ENCODE results near the gene SIPA1.
"Not testable (repeated sequence)": the region's sequence is repeated elsewhere in the genome, so short reads cannot be mapped to it uniquely, and the experiment has no call there.

Gene SIPA1

GRCh38 chr11:65661599-65662246 is 23.8 kb downstream of the SIPA1 start:
- DNase-seq (ENCODE audit: low read depth in 2 of 2) = no peak

- no peak for DNase-seq (ENCODE audit: low read depth in 2 of 2)
Measured at GRCh38 chr11:65662247-65662798, 24.4 kb downstream of the SIPA1 start.

- DNase-seq (ENCODE audit: low read depth in 2 of 2) = peak; percentile 90 to 91
Measured at GRCh38 chr11:65662799-65663638, 25.1 kb downstream of the SIPA1 start, which contains the start of gene RELA. RELA (minus strand) TSS chr11:65662916; CDS start chr11:65662832, 84 bp downstream.

GRCh38 chr11:65663639-65664200 is 25.8 kb downstream of the SIPA1 start:
- peak in 1 of 2 donors; percentile 36 for DNase-seq (ENCODE audit: low read depth in 2 of 2)

GRCh38 chr11:65672180-65672860 is 34.4 kb downstream of the SIPA1 start:
- DNase-seq (ENCODE audit: low read depth in 2 of 2) = no peak

GRCh38 chr11:65672982-65673381 is 35.1 kb downstream of the SIPA1 start:
- DNase-seq (ENCODE audit: low read depth in 2 of 2) = no peak

- no peak for DNase-seq (ENCODE audit: low read depth in 2 of 2)
Measured at GRCh38 chr11:65680192-65680743, 42.4 kb downstream of the SIPA1 start.

- DNase-seq (ENCODE audit: low read depth in 2 of 2) = not testable (repeated sequence)
Measured at GRCh38 chr11:65683480-65683879, 45.6 kb downstream of the SIPA1 start.

- no peak for DNase-seq (ENCODE audit: low read depth in 2 of 2)
Measured at GRCh38 chr11:65685981-65686380, 48.1 kb downstream of the SIPA1 start.

GRCh38 chr11:65691847-65692246 is 53.9 kb downstream of the SIPA1 start:
- DNase-seq (ENCODE audit: low read depth in 2 of 2) = not testable (repeated sequence)

- no peak for DNase-seq (ENCODE audit: low read depth in 2 of 2)
Measured at GRCh38 chr11:65692367-65692766, 54.5 kb downstream of the SIPA1 start.

- DNase-seq (ENCODE audit: low read depth in 2 of 2) = no peak
Measured at GRCh38 chr11:65695459-65696241, 57.7 kb downstream of the SIPA1 start.

GRCh38 chr11:65696802-65697552 is 59.1 kb downstream of the SIPA1 start:
- no peak for DNase-seq (ENCODE audit: low read depth in 2 of 2)

GRCh38 chr11:65698205-65698604 is 60.3 kb downstream of the SIPA1 start:
- no peak for DNase-seq (ENCODE audit: low read depth in 2 of 2)

- DNase-seq (ENCODE audit: low read depth in 2 of 2) = no peak
Measured at GRCh38 chr11:65699306-65699705, 61.4 kb downstream of the SIPA1 start.

GRCh38 chr11:65700399-65700798 is 62.5 kb downstream of the SIPA1 start:
- no peak for DNase-seq (ENCODE audit: low read depth in 2 of 2)

Measured in stimulated activated CD8-positive, alpha-beta memory T cell treated with anti-CD3 and anti-CD28 coated beads, Interleukin-15, amount 100 ng/mL, for 48 hours (primary cell).